Breast epithelium (tissue), 3 donors: Measurements from ENCODE around the gene RNF151.

ENCODE experiments used
- CTCF ChIP-seq, 3 donors: fragments of 450-650 bp; IDR thresholded peaks; one replicate each; pipeline ENCODE4 v1.5.1; 2016 to 2017; ENCODE audit warnings: antibody characterized with exemption in 3 of 3, mild to moderate bottlenecking in 3 of 3, moderate library complexity in 3 of 3
- POLR2A ChIP-seq: fragments of 450-650 bp; IDR thresholded peaks from one replicate; pipeline ENCODE4 v1.6.1; 2016; ENCODE audit warnings: antibody characterized with exemption, mild to moderate bottlenecking, moderate library complexity
- POLR2AphosphoS5 ChIP-seq, 3 donors: sonication (generic); formaldehyde crosslinking; IDR thresholded peaks; one replicate each; pipeline ENCODE4 v1.6.1; 2017; ENCODE audit warnings: antibody characterized with exemption in 3 of 3

GRCh38 chr16:1940273-1941161 lies 26.1 kb upstream of the RNF151 start:
- TF ChIP-seq POLR2A (no peak), CTCF (IDR thresholded peaks at IDR 0.05) (no peak), POLR2AphosphoS5 (IDR thresholded peaks at IDR 0.05) (no peak)
